GM18873 (cell line): ENCODE data around the gene PRKD1.
"Not testable (repeated sequence)": the region's sequence is repeated elsewhere in the genome, so short reads cannot be mapped to it uniquely, and the experiment has no call there.

Experiments
- ATAC-seq: cut with Tn5 transposase; IDR thresholded peaks from one replicate; pipeline ENCODE4 v1.9.1; 2021; ENCODE audit warnings: mild to moderate bottlenecking, moderate library complexity, moderate number of reproducible peaks; ENCODE audit not compliant: unreplicated experiment, low FRiP score

PRKD1 gene

GRCh38 chr14:29840369-29840892, 87.2 kb downstream of the PRKD1 start:
- ATAC-seq: not testable (repeated sequence)

- not testable (repeated sequence) for ATAC-seq
These were observed 88.0 kb downstream of the PRKD1 start for GRCh38 chr14:29839691-29840090.

- no peak for ATAC-seq
These were observed 88.9 kb downstream of the PRKD1 start for GRCh38 chr14:29838752-29839151.

GRCh38 chr14:29836395-29836794, 91.3 kb downstream of the PRKD1 start:
- no peak for ATAC-seq

- ATAC-seq: no peak
These were observed 95.6 kb downstream of the PRKD1 start for GRCh38 chr14:29832042-29832441.

- ATAC-seq: no peak
These were observed 97.8 kb downstream of the PRKD1 start for GRCh38 chr14:29829851-29830250.

- no peak for ATAC-seq
These were observed 103.8 kb downstream of the PRKD1 start for GRCh38 chr14:29823816-29824215.

GRCh38 chr14:29822430-29822709, 105.3 kb downstream of the PRKD1 start:
- ATAC-seq: no peak

- no peak for ATAC-seq
These were observed 105.8 kb downstream of the PRKD1 start for GRCh38 chr14:29821661-29822429.

- no peak for ATAC-seq
These were observed 106.4 kb downstream of the PRKD1 start for GRCh38 chr14:29821242-29821641.

- no peak for ATAC-seq
These were observed 106.9 kb downstream of the PRKD1 start for GRCh38 chr14:29820785-29821184.

- ATAC-seq: no peak
These were observed 109.8 kb downstream of the PRKD1 start for GRCh38 chr14:29817767-29818405.

- ATAC-seq: no peak
These were observed 112.5 kb downstream of the PRKD1 start for GRCh38 chr14:29815016-29815674.

GRCh38 chr14:29814156-29815015, 113.3 kb downstream of the PRKD1 start:
- no peak for ATAC-seq

GRCh38 chr14:29810682-29811081, 117.0 kb downstream of the PRKD1 start:
- no peak for ATAC-seq

- ATAC-seq: no peak
These were observed 117.6 kb downstream of the PRKD1 start for GRCh38 chr14:29810064-29810463.

- no peak for ATAC-seq
These were observed 121.5 kb downstream of the PRKD1 start for GRCh38 chr14:29806124-29806517.

GRCh38 chr14:29805415-29806123, 122.1 kb downstream of the PRKD1 start:
- no peak for ATAC-seq

GRCh38 chr14:29804481-29805266, 123.0 kb downstream of the PRKD1 start:
- no peak for ATAC-seq
